K562 (cell line): ENCODE measurements around the gene GRIA4. TPM values are rescaled to one million over a fixed set of nuclear protein-coding genes. Genes with fewer than 3 reads are reported as not detected.

Source experiments
- ATAC-seq: fragments of 200-7000 bp; cut with Tn5 transposase; 3 replicates; pipeline ENCODE4 v1.9.1; 2020; ENCODE audit warnings: moderate library complexity
- BruUV-seq: library from RNA; stranded (reverse); fragments of 400-500 nt; replicated peaks from 2 replicates; lab custom pipeline; 2021; lab: Mats Ljungman, UMichigan
- CTCF ChIA-PET: fragments of 300-600 bp; formaldehyde crosslinking; extraction: SDS; loops from one replicate; lab custom pipeline; 2021; ENCODE audit warnings: low intra/inter-chr PET ratio; lab: Yijun Ruan, JAX
- POLR2A ChIA-PET: fragments of 300-600, 350-650 bp; sonication (Branson Sonifier 250); formaldehyde crosslinking; extraction: SDS; loops from one replicate; lab custom pipeline; 2021; ENCODE audit warnings: antibody characterized with exemption, inconsistent platforms; lab: Yijun Ruan, JAX
- DNase-seq, 4 experiments: peaks; one replicate each; pipeline versions ENCODE4 v3.0.0 to v3.0.0-alpha.2; 2011 to 2018; ENCODE audit warnings: low spot score in 3 of 4, mixed read lengths in 3 of 4; ENCODE audit errors: extremely low read depth in 1 of 4
- FAIRE-seq: peaks from 2 replicates; lab custom pipeline; 2011; peaks lifted over from hg19 to GRCh38; lab: Jason Lieb, UNC
- H2AFZ ChIP-seq: 2 replicates; pipeline ENCODE4 v1.6.0; 2011; ENCODE audit warnings: low read depth, low read length, control low read depth, inconsistent platforms
- H3K27ac ChIP-seq: fragments of 200-600 bp; 3 replicates; pipeline ENCODE4 v1.8.0; 2011; ENCODE audit warnings: low read depth, mild to moderate bottlenecking, control low read depth, inconsistent platforms, low read length, moderate library complexity, mixed read lengths; ENCODE audit errors: extremely low read depth
- H3K27me3 ChIP-seq, 2 experiments: fragments of 300-600 bp in 1 of 2; 2 replicates in 1 of 2; 3 replicates in 1 of 2; pipeline versions ENCODE4 v1.6.0 to v1.8.0; 2011; ENCODE audit warnings: inconsistent platforms in 2 of 2, low read length in 2 of 2, mild to moderate bottlenecking in 1 of 2, mixed read lengths in 1 of 2, moderate library complexity in 1 of 2; ENCODE audit not compliant: control insufficient read depth in 2 of 2, insufficient read depth in 2 of 2
- H3K36me3 ChIP-seq: fragments of 300-600 bp; 3 replicates; pipeline ENCODE4 v1.8.0; 2011; ENCODE audit warnings: mild to moderate bottlenecking, low read length, inconsistent platforms; ENCODE audit not compliant: control insufficient read depth, insufficient read depth
- H3K4me1 ChIP-seq, 2 experiments: fragments of 200-600 bp in 1 of 2; replicated peaks in 1 of 2; 2 replicates in 1 of 2; 3 replicates in 1 of 2; pipeline versions ENCODE4 v1.5.1 to v1.8.0; 2011; ENCODE audit warnings: inconsistent platforms in 2 of 2, low read length in 2 of 2, mild to moderate bottlenecking in 1 of 2, mixed read lengths in 1 of 2, moderate library complexity in 1 of 2; ENCODE audit not compliant: control insufficient read depth in 2 of 2, insufficient read depth in 2 of 2
- H3K4me2 ChIP-seq: 2 replicates; pipeline ENCODE4 v1.6.1; 2011; ENCODE audit warnings: low read length, control low read depth, inconsistent platforms, mixed read lengths; ENCODE audit not compliant: insufficient read depth
- H3K4me3 ChIP-seq: fragments of 200-600 bp; sonication (generic), shearing (Covaris generic); 2 replicates; pipeline ENCODE4 v1.5.1; 2016; ENCODE audit warnings: control low read depth, inconsistent platforms
- H3K79me2 ChIP-seq: fragments of 200-600 bp; 3 replicates; pipeline ENCODE4 v1.8.0; 2011; ENCODE audit warnings: low read length, inconsistent platforms; ENCODE audit not compliant: control insufficient read depth, insufficient read depth
- H3K9ac ChIP-seq, 2 experiments: 2 replicates each; pipeline versions ENCODE4 v1.6.0 to v1.6.1; 2011; ENCODE audit warnings: low read depth in 2 of 2, low read length in 2 of 2, control low read depth in 1 of 2, inconsistent platforms in 1 of 2, mild to moderate bottlenecking in 1 of 2, mixed read lengths in 1 of 2; ENCODE audit not compliant: insufficient read depth in 1 of 2
- H3K9me1 ChIP-seq: one replicate; pipeline ENCODE4 v1.6.0; 2011; ENCODE audit warnings: inconsistent platforms, mild to moderate bottlenecking, low read length, moderate library complexity; ENCODE audit not compliant: control insufficient read depth, insufficient read depth
- H3K9me3 ChIP-seq: replicated peaks from 2 replicates; pipeline ENCODE4 v1.5.1; 2011; ENCODE audit warnings: low read depth, low read length, inconsistent platforms; ENCODE audit not compliant: control insufficient read depth, insufficient read depth
- H4K20me1 ChIP-seq: replicated peaks from 2 replicates; pipeline ENCODE4 v1.6.1; 2011; ENCODE audit warnings: low read length, inconsistent platforms, mixed read lengths; ENCODE audit not compliant: control insufficient read depth, insufficient read depth
- BDP1 ChIP-seq: IDR thresholded peaks from 3 replicates; pipeline ENCODE4 v1.6.1; 2011; ENCODE audit not compliant: insufficient read length, insufficient read depth
- CBFA2T2 ChIP-seq: fragments of 450-650 bp; conservative IDR thresholded peaks from 2 replicates; pipeline ENCODE4 v1.6.1; 2017; ENCODE audit warnings: mild to moderate bottlenecking
- CBFA2T3 ChIP-seq: fragments of 450-650 bp; IDR thresholded peaks from 2 replicates; pipeline ENCODE4 v1.6.1; 2017
- CREB1 ChIP-seq, 2 experiments: sonication (generic) in 1 of 2; formaldehyde crosslinking in 1 of 2; IDR thresholded peaks; 2 replicates each; pipeline versions ENCODE4 v1.6.1 to v1.8.0; 2012 to 2022; ENCODE audit warnings: inconsistent platforms in 1 of 2, mild to moderate bottlenecking in 1 of 2, missing genetic modification reagents in 1 of 2, moderate library complexity in 1 of 2
- CREM ChIP-seq: IDR thresholded peaks from 2 replicates; pipeline ENCODE4 v1.6.1; 2014; ENCODE audit warnings: antibody characterized with exemption, low read depth
- FOXJ3 ChIP-seq: sonication (generic); formaldehyde crosslinking; IDR thresholded peaks from 2 replicates; pipeline ENCODE4 v1.4.0; 2020; ENCODE audit warnings: mild to moderate bottlenecking, missing genetic modification reagents
- LCOR ChIP-seq: sonication (generic); formaldehyde crosslinking; IDR thresholded peaks from 2 replicates; pipeline ENCODE4 v1.8.0; 2022; ENCODE audit warnings: mild to moderate bottlenecking, missing genetic modification reagents
- MCM7 ChIP-seq, 2 experiments: fragments of 450-650 bp; IDR thresholded peaks; 2 replicates each; pipeline ENCODE4 v1.6.1; 2016 to 2018
- MEF2D ChIP-seq: conservative IDR thresholded peaks from 2 replicates; pipeline ENCODE4 v1.6.1; 2016; ENCODE audit warnings: low read depth, missing genetic modification characterization, missing compliant biosample characterization
- NBN ChIP-seq: fragments of 450-650 bp; IDR thresholded peaks from 2 replicates; pipeline ENCODE4 v1.6.1; 2016; ENCODE audit warnings: low read depth, mild to moderate bottlenecking
- PHF8 ChIP-seq: fragments of 200-600 bp; sonication (generic); IDR thresholded peaks from 2 replicates; pipeline ENCODE4 v1.6.1; 2012; ENCODE audit warnings: mixed run types, mild to moderate bottlenecking, inconsistent platforms, low read length, moderate library complexity, borderline replicate concordance
- RBBP5 ChIP-seq: fragments of 200-600 bp; sonication (generic); IDR thresholded peaks from 2 replicates; pipeline ENCODE4 v1.6.1; 2012; ENCODE audit warnings: borderline replicate concordance, mild to moderate bottlenecking, low read length, control low read depth, inconsistent platforms; ENCODE audit not compliant: insufficient read depth, poor library complexity, severe bottlenecking
- SMC3 ChIP-seq: conservative IDR thresholded peaks from 2 replicates; pipeline ENCODE4 v1.6.1; 2011; ENCODE audit warnings: low read depth, low read length, improper control_type of control experiment; ENCODE audit not compliant: insufficient read depth
- TCF3 ChIP-seq: sonication (generic); formaldehyde crosslinking; IDR thresholded peaks from 2 replicates; pipeline ENCODE4 v1.4.0; 2020; ENCODE audit warnings: mild to moderate bottlenecking, missing genetic modification reagents
- TEAD1 ChIP-seq, 2 experiments: fragments of 450-650 bp in 1 of 2; sonication (generic) in 1 of 2; formaldehyde crosslinking; IDR thresholded peaks; 2 replicates each; pipeline versions ENCODE4 v1.4.0 to v1.8.0; 2020 to 2022; ENCODE audit warnings: mild to moderate bottlenecking in 2 of 2, missing genetic modification reagents in 1 of 2
- TSC22D4 ChIP-seq: fragments of 450-650 bp; IDR thresholded peaks from 2 replicates; pipeline ENCODE4 v1.6.1; 2016; ENCODE audit warnings: missing genetic modification characterization, missing biosample characterization, control low read depth
- XRCC5 ChIP-seq: fragments of 200-400 bp; formaldehyde crosslinking; IDR thresholded peaks from 2 replicates; pipeline ENCODE4 v1.6.1; 2017; ENCODE audit warnings: low read depth, mild to moderate bottlenecking, low read length
- ZNF263 ChIP-seq: sonication (generic); formaldehyde crosslinking; IDR thresholded peaks from 2 replicates; pipeline ENCODE4 v1.8.0; 2022; ENCODE audit warnings: mild to moderate bottlenecking, missing genetic modification reagents, borderline replicate concordance
- ZNF584 ChIP-seq: fragments of 200-800 bp; sonication (Bioruptor generic); IDR thresholded peaks from 2 replicates; pipeline ENCODE4 v1.6.1; 2016; ENCODE audit warnings: low read depth, mild to moderate bottlenecking, missing genetic modification characterization, missing compliant biosample characterization
- ZNF77 ChIP-seq: fragments of 250-450 bp; sonication (Bioruptor Pico); IDR thresholded peaks from 2 replicates; pipeline ENCODE4 v1.5.0; 2020
- WGBS: fragments of 100-300 bp; shearing (Covaris generic); methylation state at CpG from one replicate; pipeline ENCODE4 v1.1.6; 2016; ENCODE audit warnings: low coverage, mixed read lengths; ENCODE audit not compliant: insufficient coverage; ENCODE audit errors: missing lambda C conversion rate; 5-methylcytosine and 5-hydroxymethylcytosine counted together
- in situ Hi-C: fragments of 300-500 bp; cut with MboI; formaldehyde crosslinking; loops from 4 replicates; pipeline ENCODE4 v1.15.0; 2018; ENCODE audit warnings: inconsistent platforms, mixed read lengths
- intact Hi-C: fragments of 100-400 bp; cut with micrococcal nuclease; formaldehyde crosslinking; loops from 2 replicates; pipeline ENCODE4 v1.14.2; 2022
- polyA plus RNA-seq, 8 experiments: library from polyadenylated mRNA; depleted of rRNA in 4 of 8; stranded (reverse) in 5 of 8; unstranded in 3 of 8; fragments of >200 nt; fragmentation: Nextera tagmentation in 2 of 8; fragmentation: Illumina TruSeq in 1 of 8; extraction: Ambion mirVana in 2 of 8; extraction: Trizol in 1 of 8; gene quantifications; 2 replicates each; pipeline versions ENCODE4 v1.2.1 to v1.2.3, GENCODE V29; 2011 to 2014; ENCODE audit warnings: inconsistent platforms in 1 of 8, missing spikeins in 1 of 8
- total RNA-seq, 7 experiments: library from RNA; depleted of rRNA in 6 of 7; stranded (reverse); fragments of >200 nt in 6 of 7; fragmentation: Illumina TruSeq in 2 of 7; extraction: Trizol in 2 of 7; gene quantifications; 2 replicates each; pipeline versions ENCODE4 v1.2.1 to v1.2.3, GENCODE V29; 2011 to 2021; ENCODE audit warnings: low replicate concordance in 1 of 7

The GRIA4 gene
- total and polyA plus RNA-seq, 9 of the 15 experiments (the other 6 are each of a cell fraction or from before 2014, with no cell fraction given), result not detected

GRCh38 chr11:105991888-105992287 lies 382.0 kb downstream of the GRIA4 start (continued):
- TF ChIP-seq ZNF263, result no peak
- no peak for TF ChIP-seq ZNF584
- no peak for TF ChIP-seq NBN
- peak; percentile 48 for TF ChIP-seq CBFA2T2
- TF ChIP-seq CBFA2T3, result peak; percentile 72
- TF ChIP-seq XRCC5, result no peak
- peak; percentile 29; the same call in 1 of the 2 replicates for TF ChIP-seq CREB1 (IDR thresholded peaks at IDR 0.05)
- no peak for TF ChIP-seq CREB1 (CRISPR knock-in tag; IDR thresholded peaks at IDR 0.05)
- TF ChIP-seq TEAD1 (CRISPR knock-in tag; IDR thresholded peaks at IDR 0.05), result no peak
- 0 out of 2 replicates have a peak, but pooled peaks have one; percentile 10 for TF ChIP-seq CREM
- TF ChIP-seq TCF3 (CRISPR knock-in tag), result peak; percentile 74
- TF ChIP-seq TSC22D4 (tag), result no peak
- no peak for TF ChIP-seq FOXJ3 (CRISPR knock-in tag)

- peaks cover 4% of the 10 kb centered on the region; the same call in 1 of the 3 replicates for H3K36me3 ChIP-seq
- H4K20me1 ChIP-seq, result no peaks in the 10 kb centered on the region
- H2AFZ ChIP-seq, result no peak overlapping the region
- no TSS peak for BruUV-seq
- ATAC-seq (no peak), DNase-seq (no peak), FAIRE-seq (no peak)
- 53% methylated on average over 4 of the region's 4 CpGs for WGBS
- intact Hi-C loops (no loop called here), in situ Hi-C loops (no loop called here)
- no peaks in the 10 kb centered on the region for H3K79me2 ChIP-seq
- H3K9me3 ChIP-seq, result peaks cover 2% of the 10 kb centered on the region
- H3K4me1 ChIP-seq, result no peaks in the 10 kb centered on the region
- no peak overlapping the region for H3K4me3 ChIP-seq
- no peak overlapping the region for H3K4me2 ChIP-seq
- ChIA-PET CTCF (no interaction called here), POLR2A (no interaction called here)
- no peak overlapping the region for H3K9ac ChIP-seq
- no peaks in the 10 kb centered on the region for H3K27me3 ChIP-seq
- no peaks in the 10 kb centered on the region for H3K9me1 ChIP-seq
- H3K27ac ChIP-seq, result no peak overlapping the region
- no peak for TF ChIP-seq BDP1
- TF ChIP-seq MCM7 (IDR thresholded peaks at IDR 0.05), result no peak
- no peak for TF ChIP-seq ZNF77
- TF ChIP-seq MEF2D (tag), result no peak
- TF ChIP-seq PHF8, result no peak
- no peak for TF ChIP-seq SMC3
- TF ChIP-seq LCOR (CRISPR knock-in tag), result no peak
- no peak for TF ChIP-seq RBBP5
These were observed 391.6 kb downstream of the GRIA4 start for GRCh38 chr11:106001304-106002012.
